ENCODE measurements around the gene SNX15.
"Not testable (repeated sequence)": the region's sequence is repeated elsewhere in the genome, so short reads cannot be mapped to it uniquely, and the experiment has no call there.

SNX15 gene

DNA sequence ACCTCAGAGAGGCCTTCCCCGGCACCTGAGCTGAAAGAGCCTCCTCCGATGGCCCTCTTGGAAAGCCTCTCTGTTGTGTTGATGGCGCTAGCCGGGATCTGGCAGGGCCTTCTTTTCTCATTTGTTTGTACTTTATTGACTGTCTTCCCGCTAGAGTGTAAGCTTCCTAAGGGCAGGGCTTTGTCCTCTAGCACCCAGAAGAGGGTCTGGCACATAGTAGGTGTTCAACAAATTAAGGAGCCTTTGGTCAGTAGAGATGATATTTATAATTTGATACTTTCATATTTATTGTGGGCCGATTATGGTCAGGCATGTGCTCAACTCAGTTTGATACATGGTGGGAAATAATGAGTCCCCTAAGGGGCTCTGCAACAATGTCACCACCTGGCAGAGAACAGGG lies 9.3 kb upstream of the SNX15 start:
- H3K4me3 ChIP-seq (ENCODE audit: insufficient read length, low read depth): no peak overlapping the region
- H3K36me3 ChIP-seq (ENCODE audit: insufficient read depth, insufficient read length, low read length): peaks cover 45% of the 10 kb centered on the region

DNA sequence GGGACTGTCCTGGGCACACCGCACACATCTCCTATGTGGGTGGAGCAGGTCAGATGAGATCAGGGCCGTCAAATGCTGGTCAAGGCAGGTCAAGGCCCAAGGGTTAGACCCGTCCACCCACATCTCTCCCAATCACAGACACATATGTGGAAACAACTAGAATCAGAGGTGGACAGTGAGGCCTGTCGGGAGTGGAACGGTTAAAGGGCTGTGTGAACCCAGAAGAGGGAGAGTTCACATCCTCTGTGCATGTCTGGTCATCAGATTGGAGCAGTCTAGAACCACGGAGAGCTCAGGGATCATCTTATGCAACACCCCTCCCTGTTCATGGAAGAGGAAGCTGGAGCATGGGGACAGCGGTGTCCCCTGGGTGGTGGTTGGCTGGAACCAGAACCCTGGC lies 7.4 kb upstream of the SNX15 start:
- Histone ChIP-seq H3K4me3 (ENCODE audit: insufficient read length, low read depth) (no peak overlapping the region), H3K27me3 (ENCODE audit: insufficient read depth, insufficient read length) (no peaks in the 10 kb centered on the region), H3K9ac (ENCODE audit: insufficient read length, low read depth) (no peak overlapping the region), H3K9me3 (ENCODE audit: insufficient read depth, low read length) (peaks cover 30% of the 10 kb centered on the region; the same call in 1 of the 2 replicates), H3K36me3 (ENCODE audit: insufficient read depth, insufficient read length, low read length) (peaks cover 45% of the 10 kb centered on the region), H3K4me1 (ENCODE audit: insufficient read depth, insufficient read length) (peaks cover 3% of the 10 kb centered on the region)
- TF ChIP-seq YY1 (IDR thresholded peaks at IDR 0.05; ENCODE audit: insufficient read depth, insufficient read length): no peak
- TF ChIP-seq SUZ12 (IDR thresholded peaks at IDR 0.05; ENCODE audit: extremely low read depth, insufficient read depth, insufficient read length): no peak
- no peak for TF ChIP-seq ZNF274 (IDR thresholded peaks at IDR 0.05; ENCODE audit: low read depth, low read length)
- DNase-seq (ENCODE audit: low read depth, low spot score): no peak

More for the DNA sequence above, 9.3 kb upstream of the SNX15 start:
- Histone ChIP-seq H3K9ac (ENCODE audit: insufficient read length, low read depth) (no peak overlapping the region), H3K27me3 (ENCODE audit: insufficient read depth, insufficient read length) (no peaks in the 10 kb centered on the region), H3K9me3 (ENCODE audit: insufficient read depth, low read length) (peaks cover 37% of the 10 kb centered on the region; the same call in 1 of the 2 replicates), H3K4me1 (ENCODE audit: insufficient read depth, insufficient read length) (peaks cover 3% of the 10 kb centered on the region)
- TF ChIP-seq SUZ12 (IDR thresholded peaks at IDR 0.05; ENCODE audit: extremely low read depth, insufficient read depth, insufficient read length): no peak
- no peak for DNase-seq (ENCODE audit: low read depth, low spot score)

DNA sequence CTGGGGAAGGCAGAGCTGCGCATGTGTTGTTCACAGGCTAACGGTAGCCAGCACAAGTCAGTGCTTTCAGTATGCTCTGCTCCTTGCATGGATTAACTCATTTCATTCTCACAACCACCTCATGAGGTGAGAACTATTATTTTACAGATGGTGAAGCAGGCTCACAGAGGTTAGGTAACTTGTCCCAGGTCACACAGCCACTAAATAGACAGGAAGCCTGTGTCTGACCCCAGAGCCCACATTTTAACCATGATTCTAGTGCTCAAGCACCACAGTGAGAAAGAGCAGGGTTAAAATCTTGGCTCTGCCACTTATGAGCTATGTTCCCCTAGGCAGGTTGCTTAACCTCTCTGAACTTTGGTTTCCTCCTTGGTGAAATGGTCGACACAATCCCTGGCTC lies 6.2 kb upstream of the SNX15 start:
- H3K4me3 ChIP-seq (ENCODE audit: insufficient read length, low read depth): no peak overlapping the region
- H3K27me3 ChIP-seq (ENCODE audit: insufficient read depth, insufficient read length): no peaks in the 10 kb centered on the region
- TF ChIP-seq YY1 (IDR thresholded peaks at IDR 0.05; ENCODE audit: insufficient read depth, insufficient read length) (no peak), ZNF274 (IDR thresholded peaks at IDR 0.05; ENCODE audit: low read depth, low read length) (no peak), SUZ12 (IDR thresholded peaks at IDR 0.05; ENCODE audit: extremely low read depth, insufficient read depth, insufficient read length) (no peak)
- peaks cover 20% of the 10 kb centered on the region; the same call in 1 of the 2 replicates for H3K9me3 ChIP-seq (ENCODE audit: insufficient read depth, low read length)
- peaks cover 3% of the 10 kb centered on the region for H3K4me1 ChIP-seq (ENCODE audit: insufficient read depth, insufficient read length)
- no peak overlapping the region for H3K9ac ChIP-seq (ENCODE audit: insufficient read length, low read depth)
- peaks cover 45% of the 10 kb centered on the region for H3K36me3 ChIP-seq (ENCODE audit: insufficient read depth, insufficient read length, low read length)
- DNase-seq (ENCODE audit: low read depth, low spot score): no peak

DNA sequence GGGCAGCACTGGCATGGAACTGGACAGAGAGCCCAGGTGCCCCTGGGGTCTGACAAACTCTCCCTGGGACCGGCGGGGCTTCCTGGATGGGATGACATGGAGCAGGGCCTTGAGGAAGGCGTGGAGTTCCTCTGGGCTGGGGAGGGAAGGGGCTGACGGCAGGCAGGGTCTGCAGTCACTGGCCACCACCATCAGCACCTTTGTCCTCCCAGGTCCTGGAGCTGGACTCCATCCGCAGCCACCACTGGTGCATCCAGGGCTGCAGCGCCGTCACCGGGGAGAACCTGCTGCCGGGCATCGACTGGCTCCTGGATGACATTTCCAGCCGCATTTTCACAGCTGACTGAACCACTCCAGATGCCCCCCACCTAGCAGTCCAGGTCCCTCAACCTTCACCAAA lies 5.7 kb upstream of the SNX15 start:
- H3K9ac ChIP-seq (ENCODE audit: insufficient read length, low read depth): no peak overlapping the region
- no peak overlapping the region for H3K4me3 ChIP-seq (ENCODE audit: insufficient read length, low read depth)
- H3K4me1 ChIP-seq (ENCODE audit: insufficient read depth, insufficient read length): peaks cover 3% of the 10 kb centered on the region
- TF ChIP-seq YY1 (IDR thresholded peaks at IDR 0.05; ENCODE audit: insufficient read depth, insufficient read length) (no peak), ZNF274 (IDR thresholded peaks at IDR 0.05; ENCODE audit: low read depth, low read length) (no peak), SUZ12 (IDR thresholded peaks at IDR 0.05; ENCODE audit: extremely low read depth, insufficient read depth, insufficient read length) (no peak)
- peaks cover 41% of the 10 kb centered on the region for H3K36me3 ChIP-seq (ENCODE audit: insufficient read depth, insufficient read length, low read length)
- peaks cover 16% of the 10 kb centered on the region; the same call in 1 of the 2 replicates for H3K9me3 ChIP-seq (ENCODE audit: insufficient read depth, low read length)
- DNase-seq (ENCODE audit: low read depth, low spot score): no peak
- H3K27me3 ChIP-seq (ENCODE audit: insufficient read depth, insufficient read length): no peaks in the 10 kb centered on the region

DNA sequence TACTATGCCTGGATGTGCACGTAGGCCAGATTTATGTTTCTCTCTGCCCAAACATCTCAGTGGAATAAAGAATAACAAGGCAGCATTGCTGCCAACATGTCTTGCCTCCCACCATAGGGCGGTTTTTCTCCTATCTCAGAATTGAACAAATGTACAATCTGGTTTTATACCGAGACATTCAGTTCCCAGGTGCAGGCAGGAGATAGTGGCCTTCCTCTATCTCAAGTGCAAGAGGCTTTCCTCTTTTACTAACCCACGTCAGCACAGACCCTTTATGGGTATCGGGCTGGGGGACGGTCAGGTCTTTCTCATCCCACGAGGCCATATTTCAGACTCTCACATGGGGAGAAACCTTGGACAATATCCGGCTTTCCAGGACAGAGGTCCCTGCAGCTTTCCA lies 3.7 kb upstream of the SNX15 start:
- not testable (repeated sequence) for DNase-seq (ENCODE audit: low read depth, low spot score); H3K9me3 ChIP-seq (ENCODE audit: insufficient read depth, low read length)

DNA sequence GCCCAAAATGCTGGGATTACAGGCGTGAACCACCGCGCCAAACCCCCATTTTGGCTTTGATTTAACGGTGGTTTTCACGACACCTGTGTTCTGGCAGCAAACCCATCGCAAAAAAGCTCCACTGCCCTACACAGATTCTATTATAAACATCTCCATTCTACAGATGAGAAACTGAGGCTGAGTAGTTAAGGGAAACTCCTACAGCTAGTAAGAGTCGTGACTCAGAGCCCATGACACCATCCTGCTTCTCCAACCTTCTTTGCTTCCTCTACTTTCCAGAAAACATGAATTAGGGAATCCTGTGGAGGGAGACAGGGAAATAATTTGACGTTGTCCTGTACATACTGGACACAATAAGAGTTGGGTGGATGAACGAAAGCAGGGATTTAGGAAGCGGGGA lies 429 bp upstream of the SNX15 start:
- TF ChIP-seq ZNF274 (IDR thresholded peaks at IDR 0.05; ENCODE audit: low read depth, low read length): no peak
- no peak for TF ChIP-seq YY1 (IDR thresholded peaks at IDR 0.05; ENCODE audit: insufficient read depth, insufficient read length)
- no peak for TF ChIP-seq SUZ12 (IDR thresholded peaks at IDR 0.05; ENCODE audit: extremely low read depth, insufficient read depth, insufficient read length)
- peaks cover 7% of the 10 kb centered on the region for H3K36me3 ChIP-seq (ENCODE audit: insufficient read depth, insufficient read length, low read length)
- no peak for DNase-seq (ENCODE audit: low read depth, low spot score)
- no peaks in the 10 kb centered on the region for H3K27me3 ChIP-seq (ENCODE audit: insufficient read depth, insufficient read length)
- H3K4me1 ChIP-seq (ENCODE audit: insufficient read depth, insufficient read length): no peaks in the 10 kb centered on the region
- no peaks in the 10 kb centered on the region for H3K9me3 ChIP-seq (ENCODE audit: insufficient read depth, low read length)
- no peak overlapping the region for H3K9ac ChIP-seq (ENCODE audit: insufficient read length, low read depth)
- H3K4me3 ChIP-seq (ENCODE audit: insufficient read length, low read depth): no peak overlapping the region

More for the DNA sequence above, 3.7 kb upstream of the SNX15 start:
- H3K9ac ChIP-seq (ENCODE audit: insufficient read length, low read depth); H3K4me1 ChIP-seq (ENCODE audit: insufficient read depth, insufficient read length); H3K27me3 ChIP-seq (ENCODE audit: insufficient read depth, insufficient read length); H3K4me3 ChIP-seq (ENCODE audit: insufficient read length, low read depth): not testable (repeated sequence)
- peaks cover 24% of the 10 kb centered on the region for H3K36me3 ChIP-seq (ENCODE audit: insufficient read depth, insufficient read length, low read length)

DNA sequence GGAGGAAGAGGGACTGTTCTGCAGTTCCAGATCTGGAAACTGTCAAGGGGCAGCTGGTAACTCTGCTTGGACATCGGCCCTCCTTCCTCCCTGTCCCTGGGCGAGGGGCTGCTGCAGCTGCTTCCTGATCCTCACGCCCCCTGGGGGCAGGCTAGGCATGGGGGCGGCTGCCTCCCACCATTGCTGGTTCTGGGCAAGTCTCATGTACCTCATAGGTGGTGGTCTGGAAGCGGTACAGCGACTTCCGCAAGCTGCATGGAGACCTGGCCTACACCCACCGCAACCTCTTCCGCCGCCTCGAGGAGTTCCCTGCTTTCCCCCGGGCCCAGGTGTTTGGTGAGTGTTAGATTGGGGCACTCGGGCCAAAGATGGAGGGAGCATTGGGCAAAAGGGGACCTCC lies 5.0 kb downstream of the SNX15 start:
- no peak overlapping the region for H3K4me3 ChIP-seq (ENCODE audit: insufficient read length, low read depth)
- TF ChIP-seq ZNF274 (IDR thresholded peaks at IDR 0.05; ENCODE audit: low read depth, low read length) (no peak), SUZ12 (IDR thresholded peaks at IDR 0.05; ENCODE audit: extremely low read depth, insufficient read depth, insufficient read length) (no peak), YY1 (IDR thresholded peaks at IDR 0.05; ENCODE audit: insufficient read depth, insufficient read length) (no peak)
- H3K9ac ChIP-seq (ENCODE audit: insufficient read length, low read depth): no peak overlapping the region
- H3K9me3 ChIP-seq (ENCODE audit: insufficient read depth, low read length): no peaks in the 10 kb centered on the region
- H3K4me1 ChIP-seq (ENCODE audit: insufficient read depth, insufficient read length): no peaks in the 10 kb centered on the region
- no peaks in the 10 kb centered on the region for H3K27me3 ChIP-seq (ENCODE audit: insufficient read depth, insufficient read length)
- DNase-seq (ENCODE audit: low read depth, low spot score): no peak
- H3K36me3 ChIP-seq (ENCODE audit: insufficient read depth, insufficient read length, low read length): peaks cover 42% of the 10 kb centered on the region

DNA sequence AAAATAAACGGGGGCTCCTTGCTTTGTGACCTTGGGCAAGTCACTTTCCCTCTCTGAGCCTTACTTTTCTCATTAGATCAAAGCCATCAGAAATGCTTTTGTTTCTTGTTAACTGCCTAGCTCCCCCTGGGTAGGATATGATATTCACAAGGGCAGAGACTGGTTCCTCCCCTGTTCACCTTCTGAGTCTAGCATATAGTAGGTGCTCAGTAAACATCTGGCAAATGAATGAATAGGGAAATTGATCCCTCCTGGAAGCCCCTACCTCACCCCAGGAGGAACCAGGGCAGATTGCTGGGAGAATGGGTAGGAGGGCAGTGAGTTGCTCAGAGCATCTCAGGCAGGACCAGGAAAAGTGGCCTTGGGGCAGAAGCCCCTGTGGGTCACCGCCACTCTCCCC lies 7.2 kb downstream of the SNX15 start:
- DNase-seq (ENCODE audit: low read depth, low spot score): no peak
- Histone ChIP-seq H3K27me3 (ENCODE audit: insufficient read depth, insufficient read length) (no peaks in the 10 kb centered on the region), H3K4me3 (ENCODE audit: insufficient read length, low read depth) (no peak overlapping the region), H3K36me3 (ENCODE audit: insufficient read depth, insufficient read length, low read length) (peaks cover 58% of the 10 kb centered on the region), H3K4me1 (ENCODE audit: insufficient read depth, insufficient read length) (no peaks in the 10 kb centered on the region), H3K9me3 (ENCODE audit: insufficient read depth, low read length) (no peaks in the 10 kb centered on the region), H3K9ac (ENCODE audit: insufficient read length, low read depth) (no peak overlapping the region)
- TF ChIP-seq YY1 (IDR thresholded peaks at IDR 0.05; ENCODE audit: insufficient read depth, insufficient read length) (no peak), SUZ12 (IDR thresholded peaks at IDR 0.05; ENCODE audit: extremely low read depth, insufficient read depth, insufficient read length) (no peak), ZNF274 (IDR thresholded peaks at IDR 0.05; ENCODE audit: low read depth, low read length) (no peak)
